Measurements from ENCODE around the gene TBC1D10A.

The TBC1D10A gene

GRCh38 chr22:30297991-30298701, 28.6 kb downstream of the TBC1D10A start:
- no peak for FAIRE-seq

DNA sequence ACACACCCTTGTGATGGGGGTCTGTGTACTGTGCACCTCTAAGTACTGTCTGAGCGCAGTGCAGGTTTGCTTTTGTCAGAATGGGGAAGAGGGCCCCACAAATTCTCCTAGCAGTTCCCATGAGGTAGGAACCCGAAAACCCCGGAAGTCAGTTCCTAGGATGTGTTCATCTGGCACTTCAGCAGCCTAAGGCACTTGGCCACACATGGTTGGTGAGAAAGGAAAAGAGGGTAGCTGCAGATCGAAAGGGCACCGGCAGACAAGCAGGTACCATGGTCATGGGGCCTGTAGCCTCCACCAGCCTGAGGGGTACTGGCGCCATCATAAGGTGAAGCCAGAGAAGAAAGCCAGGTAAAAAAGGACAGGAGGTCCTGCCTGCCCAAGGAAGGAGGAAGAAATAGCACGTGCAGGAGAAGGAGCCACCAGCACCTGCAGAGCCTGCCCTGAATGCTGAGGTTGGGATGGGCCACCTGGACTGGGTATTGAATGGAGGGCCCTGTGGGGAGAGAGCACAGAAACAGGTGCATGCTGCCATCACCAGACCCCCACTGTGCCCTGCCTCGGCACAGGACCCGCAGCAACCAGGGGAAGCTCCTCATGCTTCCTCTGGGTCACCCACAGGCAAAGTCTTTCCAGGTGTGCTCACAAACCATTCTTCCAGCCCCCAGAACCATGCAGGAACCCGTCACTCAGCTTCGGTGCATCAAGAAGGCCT, 29.3 kb downstream of the TBC1D10A start:
- no peak for FAIRE-seq

DNA sequence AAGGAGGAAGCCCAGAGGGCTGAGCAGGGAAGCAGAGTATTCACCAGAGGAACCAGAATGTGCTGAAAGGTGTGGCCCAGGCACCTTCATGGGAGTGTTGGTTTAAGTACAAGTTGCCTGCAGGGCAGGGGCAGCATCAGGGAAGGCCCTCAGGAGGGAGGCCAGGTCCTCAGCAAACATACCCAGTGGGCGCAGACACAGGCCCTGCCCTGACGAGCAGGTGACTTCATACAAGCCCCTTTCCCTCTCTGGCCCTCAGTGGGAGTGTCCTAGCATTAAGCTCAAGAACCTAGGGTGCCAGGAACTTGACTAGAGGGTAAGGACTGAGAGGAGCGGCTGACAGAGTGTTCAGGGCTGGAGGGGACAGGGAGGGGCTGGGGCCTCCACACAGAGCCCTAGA, 29.9 kb downstream of the TBC1D10A start:
- FAIRE-seq, result no peak

DNA sequence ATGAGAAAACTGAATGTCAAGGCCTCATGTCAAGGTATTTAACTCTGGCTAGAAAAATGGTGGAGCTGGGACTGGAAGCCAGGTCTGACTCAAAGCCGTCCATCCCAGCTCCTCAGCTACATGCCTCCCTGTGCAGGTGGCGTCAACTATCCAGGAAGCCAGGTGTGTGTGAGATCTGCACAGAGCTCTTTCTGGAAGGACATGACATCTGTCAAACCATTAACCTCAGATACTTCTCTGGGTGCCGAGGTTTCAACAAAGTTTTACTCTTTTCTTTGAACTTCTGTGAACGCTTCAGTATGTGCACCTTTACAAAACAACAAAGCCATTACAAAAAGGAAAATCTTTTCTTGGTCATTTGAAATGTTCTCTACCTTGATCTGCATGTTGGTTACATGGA, 30.4 kb downstream of the TBC1D10A start:
- no peak for FAIRE-seq

- no peak for FAIRE-seq
These were observed 31.2 kb downstream of the TBC1D10A start for GRCh38 chr22:30295576-30295975.

GRCh38 chr22:30294830-30295229, 31.9 kb downstream of the TBC1D10A start:
- no peak for FAIRE-seq

DNA sequence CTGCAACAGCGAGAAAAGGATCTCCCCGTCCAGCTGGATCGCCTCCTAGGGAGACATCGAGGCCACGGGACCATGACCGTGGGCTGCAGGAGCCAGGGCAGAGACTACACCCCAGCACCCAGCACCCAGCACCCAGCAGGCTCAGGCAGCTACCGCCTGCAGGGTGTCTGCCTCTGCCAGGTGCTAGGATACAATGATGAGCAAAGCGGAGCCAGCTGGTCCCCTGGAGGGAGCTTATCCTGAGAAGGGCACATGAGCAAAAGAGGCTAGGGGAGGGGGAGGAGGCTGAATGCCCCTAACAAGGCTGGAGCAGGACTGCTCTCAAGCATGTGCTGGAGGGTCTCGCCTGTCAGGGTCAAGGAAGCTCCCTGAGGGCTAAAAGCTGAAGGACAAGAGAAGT, 32.7 kb downstream of the TBC1D10A start:
- no peak for FAIRE-seq

DNA sequence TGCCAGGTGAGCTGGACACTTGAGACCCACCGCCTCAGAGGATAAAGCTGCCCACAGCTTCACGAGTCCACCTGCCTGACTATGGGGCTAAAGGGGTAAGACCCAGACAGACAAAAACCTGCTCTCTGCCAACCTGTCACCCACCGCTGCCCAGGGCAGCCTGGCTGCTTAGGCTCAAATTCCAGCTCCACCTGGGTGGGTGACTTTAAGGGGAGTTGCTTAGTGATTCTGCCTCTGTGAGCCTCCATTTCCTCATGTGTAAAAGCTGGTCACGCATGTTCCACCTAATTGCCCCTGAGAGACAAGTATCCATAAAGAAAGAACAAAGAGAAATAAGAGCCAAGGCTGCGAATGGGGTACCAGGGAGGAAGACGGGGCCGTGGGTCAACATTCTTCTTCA, 33.7 kb downstream of the TBC1D10A start:
- FAIRE-seq, result no peak

DNA sequence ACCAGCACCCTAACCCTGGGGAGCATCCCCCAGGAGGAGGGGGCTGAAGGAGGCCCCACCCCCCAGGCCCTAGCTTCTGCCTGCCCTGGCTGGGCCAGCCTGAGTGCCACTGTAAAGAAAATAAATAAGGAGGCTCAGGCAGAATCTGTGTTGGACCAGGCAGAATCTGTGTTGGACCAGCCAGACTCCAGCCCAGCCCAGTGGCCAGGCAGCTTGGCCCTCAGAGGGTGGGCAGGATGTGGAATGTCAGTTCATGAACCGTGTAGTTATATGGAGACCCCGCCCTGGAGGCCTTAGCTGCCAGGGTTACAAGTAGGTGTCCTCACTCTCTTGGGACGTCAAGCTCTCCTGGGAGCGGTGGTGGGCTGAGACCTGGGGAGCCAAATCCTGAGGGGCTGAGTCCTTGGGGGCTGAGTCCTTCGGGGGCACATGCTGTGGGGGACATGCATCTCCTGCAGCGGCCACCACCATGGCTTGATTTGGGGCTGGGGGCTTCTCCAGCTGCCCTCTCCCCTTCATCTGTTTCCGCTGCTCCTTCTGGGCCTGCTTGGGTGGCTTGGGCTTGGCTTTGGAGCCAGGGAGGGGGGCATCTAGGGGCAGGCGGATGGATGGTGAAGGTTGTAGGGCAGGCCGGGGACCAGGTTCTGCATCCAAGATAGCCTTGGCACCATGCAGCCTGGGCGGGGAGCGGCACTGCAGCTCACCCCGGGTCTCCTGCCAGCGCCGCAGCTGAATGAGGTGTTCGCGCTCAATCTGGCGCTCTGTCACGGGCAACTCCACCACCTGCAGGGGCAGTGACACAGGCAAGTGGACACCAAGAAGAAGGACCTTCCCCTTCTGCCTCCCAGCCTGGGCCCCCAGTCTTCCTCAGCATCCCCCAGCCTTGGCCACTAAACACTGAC, 34.4 kb downstream of the TBC1D10A start:
- no peak for FAIRE-seq

DNA sequence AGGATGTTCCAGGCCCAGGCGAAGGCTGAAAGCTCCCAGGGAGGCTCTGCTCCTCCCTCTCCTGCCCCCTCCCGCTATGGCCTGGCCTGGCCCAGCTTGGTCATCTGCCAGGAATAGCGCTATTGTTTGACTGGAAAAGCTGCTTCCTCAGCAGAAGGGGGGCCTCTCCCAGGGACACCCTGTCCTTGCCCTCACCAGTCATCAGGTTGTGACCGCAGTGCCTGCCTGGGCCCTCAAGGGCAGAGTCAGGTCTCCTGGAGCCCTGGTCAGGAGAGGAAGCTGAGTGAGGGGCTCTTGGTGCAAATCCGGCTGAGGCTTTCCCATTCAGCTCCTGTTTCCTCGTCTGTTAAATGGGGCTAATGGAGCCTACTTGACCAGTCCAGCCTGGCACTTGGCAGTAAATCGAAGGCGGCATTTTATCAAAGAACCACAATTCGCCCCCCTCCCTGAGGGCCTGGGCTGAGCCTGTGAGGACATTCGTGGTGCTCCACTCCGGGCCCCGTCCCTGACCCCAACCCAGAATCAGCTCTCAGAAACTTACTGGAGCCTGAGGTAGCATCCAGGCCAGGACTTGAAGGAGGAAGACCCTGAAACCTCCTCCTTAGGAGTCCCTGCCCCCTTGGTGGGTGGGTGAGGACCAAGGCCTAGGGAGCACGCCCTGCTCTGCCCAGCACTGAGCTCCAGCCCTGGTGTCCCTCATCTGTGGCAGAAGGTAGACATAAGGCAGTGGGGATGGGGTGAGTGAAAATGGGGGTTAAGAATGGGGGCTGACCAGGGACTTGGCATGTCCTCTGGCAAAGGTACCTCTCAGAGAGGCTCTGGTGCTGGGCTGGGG, 35.5 kb downstream of the TBC1D10A start:
- no peak for FAIRE-seq

DNA sequence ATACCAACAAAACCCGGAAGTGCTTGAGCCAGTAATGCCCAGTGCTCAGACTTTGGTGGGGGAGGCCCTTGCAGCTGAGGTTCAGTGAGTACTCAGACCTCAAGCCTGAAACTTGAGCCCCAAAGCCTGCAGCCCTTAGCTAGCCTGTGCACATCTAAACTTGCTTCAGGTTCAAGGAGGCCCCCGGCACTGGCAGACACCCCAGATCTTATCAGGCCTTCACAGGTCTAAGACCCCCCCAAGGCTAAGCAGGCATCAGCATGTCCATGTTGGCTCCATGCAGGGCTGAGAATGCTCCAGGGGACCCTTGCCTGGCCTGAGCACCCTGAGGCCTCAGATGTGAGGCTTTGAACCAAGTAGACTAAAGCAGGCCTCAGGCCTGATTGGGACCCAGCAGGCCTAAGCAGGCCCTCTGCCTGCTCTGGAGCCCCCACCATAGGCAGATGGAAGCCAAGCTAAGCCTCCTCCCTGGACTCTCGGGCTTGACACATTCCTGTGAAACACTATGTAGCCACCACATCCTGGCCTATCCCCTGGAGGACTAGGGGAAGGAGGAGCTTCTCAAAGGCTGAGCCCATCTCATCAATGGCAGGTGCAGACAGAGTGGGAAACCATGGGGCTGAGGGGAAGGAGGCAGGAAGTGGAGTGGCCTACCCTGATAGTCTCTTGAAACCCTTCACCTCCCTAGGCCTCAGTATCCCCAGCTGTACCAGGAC, 36.2 kb downstream of the TBC1D10A start:
- FAIRE-seq, result no peak

GRCh38 chr22:30289980-30290313, 36.8 kb downstream of the TBC1D10A start:
- FAIRE-seq, result no peak

GRCh38 chr22:30289141-30289979, 37.4 kb downstream of the TBC1D10A start, which contains the start of gene CASTOR1:
TSS of gene CASTOR1 (minus strand) at chr22:30289505. CDS start at chr22:30289497, 8 bp downstream.
- peak; percentile 76 for FAIRE-seq

DNA sequence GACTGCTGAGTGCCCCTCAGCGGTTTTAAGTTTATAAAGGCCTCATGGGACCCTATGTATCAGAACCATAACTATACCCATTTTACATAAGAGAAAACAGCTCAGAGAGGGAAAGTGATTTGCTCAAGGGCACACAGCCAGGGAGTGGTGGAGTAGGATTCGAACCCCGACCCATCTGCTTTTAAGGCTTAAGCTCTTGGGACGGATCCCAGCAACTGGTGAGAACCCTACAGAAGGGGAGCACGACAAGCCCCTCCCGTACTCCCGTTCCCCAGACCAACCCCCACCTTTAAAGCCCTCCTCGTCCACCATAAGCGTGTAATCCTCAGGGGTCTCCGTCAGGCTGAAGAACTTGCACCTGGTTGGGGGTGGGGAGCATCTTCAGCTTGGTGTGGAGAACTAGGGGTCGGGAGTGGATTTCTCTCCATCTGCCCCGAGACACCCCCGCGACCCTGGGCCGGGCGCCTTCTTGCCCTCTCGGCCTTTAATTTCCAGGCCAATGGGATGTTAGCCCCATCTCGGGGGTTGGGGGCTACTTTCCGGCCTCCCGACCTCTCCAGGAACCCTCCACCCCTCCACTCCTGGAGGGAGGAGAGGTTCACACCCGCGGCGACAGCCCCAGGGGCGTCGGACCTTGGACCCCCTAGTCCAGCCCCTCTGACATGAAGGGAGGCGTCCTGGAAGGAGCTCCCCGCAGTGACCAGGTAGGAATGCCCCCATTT, 38.2 kb downstream of the TBC1D10A start:
- FAIRE-seq, result no peak

GRCh38 chr22:30287648-30288418, 38.9 kb downstream of the TBC1D10A start:
- FAIRE-seq, result peak; percentile 91

GRCh38 chr22:30286813-30287647, 39.7 kb downstream of the TBC1D10A start:
- FAIRE-seq, result no peak

- FAIRE-seq, result no peak
These were observed 40.4 kb downstream of the TBC1D10A start for GRCh38 chr22:30286331-30286730.

GRCh38 chr22:30285846-30286200, 40.9 kb downstream of the TBC1D10A start:
- FAIRE-seq, result no peak

Data from A204.1 (cell line).